Measurements from ENCODE around the gene SNRPD3.
"Not testable (repeated sequence)": the region's sequence is repeated elsewhere in the genome, so short reads cannot be mapped to it uniquely, and the experiment has no call there.

The SNRPD3 gene

GRCh38 chr22:24593559-24593835 is 37.7 kb downstream of the SNRPD3 start:
- DNase-seq: not testable (repeated sequence)

GRCh38 chr22:24593836-24594568 is 38.2 kb downstream of the SNRPD3 start:
- no peak for DNase-seq

- no peak for DNase-seq
These were observed 38.8 kb downstream of the SNRPD3 start for GRCh38 chr22:24594569-24595120.

GRCh38 chr22:24595228-24595627 is 39.4 kb downstream of the SNRPD3 start:
- DNase-seq: no peak

GRCh38 chr22:24595863-24596262 is 40.1 kb downstream of the SNRPD3 start:
- DNase-seq: no peak

- DNase-seq: not testable (repeated sequence)
These were observed 41.3 kb downstream of the SNRPD3 start for GRCh38 chr22:24597076-24597475.

GRCh38 chr22:24599514-24599913 is 43.7 kb downstream of the SNRPD3 start:
- no peak for DNase-seq

- not testable (repeated sequence) for DNase-seq
These were observed 44.3 kb downstream of the SNRPD3 start for GRCh38 chr22:24599958-24600715.

- DNase-seq: no peak
These were observed 45.7 kb downstream of the SNRPD3 start for GRCh38 chr22:24601217-24602104.

- not testable (repeated sequence) for DNase-seq
These were observed 46.4 kb downstream of the SNRPD3 start for GRCh38 chr22:24602105-24602749.

GRCh38 chr22:24602847-24603769 is 47.3 kb downstream of the SNRPD3 start, which contains the start of gene GGT1:
Gene GGT1, plus strand, starts transcription at chr22:24603193. Its CDS starts 7,889 bp downstream, at chr22:24611082.
- not testable (repeated sequence) for DNase-seq

- DNase-seq: not testable (repeated sequence)
These were observed 48.2 kb downstream of the SNRPD3 start for GRCh38 chr22:24603770-24604629.

- DNase-seq: not testable (repeated sequence)
These were observed 50.5 kb downstream of the SNRPD3 start for GRCh38 chr22:24606340-24606739.

- not testable (repeated sequence) for DNase-seq
These were observed 51.7 kb downstream of the SNRPD3 start for GRCh38 chr22:24607429-24607983.

GRCh38 chr22:24608327-24608726 is 52.5 kb downstream of the SNRPD3 start:
- not testable (repeated sequence) for DNase-seq

- DNase-seq: not testable (repeated sequence)
These were observed 54.1 kb downstream of the SNRPD3 start for GRCh38 chr22:24609888-24610287.

- not testable (repeated sequence) for DNase-seq
These were observed 59.0 kb downstream of the SNRPD3 start for GRCh38 chr22:24614794-24615193.

GRCh38 chr22:24621244-24621643 is 65.4 kb downstream of the SNRPD3 start:
- DNase-seq: not testable (repeated sequence)

- not testable (repeated sequence) for DNase-seq
These were observed 66.8 kb downstream of the SNRPD3 start for GRCh38 chr22:24622596-24622995.
